ENCODE measurements around the gene ANXA2.

DNA sequence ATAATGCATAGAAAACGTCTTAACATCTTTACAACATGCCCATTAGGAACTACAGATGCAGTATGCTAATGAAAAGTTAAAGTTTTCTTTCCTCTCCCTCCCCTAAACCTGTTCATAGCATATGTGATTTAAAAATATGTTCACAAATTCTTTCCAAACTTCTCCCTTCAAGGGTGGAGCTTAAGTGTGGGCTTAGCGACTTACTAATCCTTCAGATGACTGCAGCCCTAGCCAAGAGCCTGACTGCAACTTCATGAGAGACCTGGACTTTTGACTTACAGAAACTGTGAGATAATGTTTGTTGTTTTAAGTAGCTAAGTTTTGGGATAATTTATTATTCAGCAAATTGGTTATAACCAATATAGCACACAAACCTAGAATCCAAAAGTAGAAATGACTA lies 22.0 kb upstream of the ANXA2 start:
- TF ChIP-seq, protein P1, sequence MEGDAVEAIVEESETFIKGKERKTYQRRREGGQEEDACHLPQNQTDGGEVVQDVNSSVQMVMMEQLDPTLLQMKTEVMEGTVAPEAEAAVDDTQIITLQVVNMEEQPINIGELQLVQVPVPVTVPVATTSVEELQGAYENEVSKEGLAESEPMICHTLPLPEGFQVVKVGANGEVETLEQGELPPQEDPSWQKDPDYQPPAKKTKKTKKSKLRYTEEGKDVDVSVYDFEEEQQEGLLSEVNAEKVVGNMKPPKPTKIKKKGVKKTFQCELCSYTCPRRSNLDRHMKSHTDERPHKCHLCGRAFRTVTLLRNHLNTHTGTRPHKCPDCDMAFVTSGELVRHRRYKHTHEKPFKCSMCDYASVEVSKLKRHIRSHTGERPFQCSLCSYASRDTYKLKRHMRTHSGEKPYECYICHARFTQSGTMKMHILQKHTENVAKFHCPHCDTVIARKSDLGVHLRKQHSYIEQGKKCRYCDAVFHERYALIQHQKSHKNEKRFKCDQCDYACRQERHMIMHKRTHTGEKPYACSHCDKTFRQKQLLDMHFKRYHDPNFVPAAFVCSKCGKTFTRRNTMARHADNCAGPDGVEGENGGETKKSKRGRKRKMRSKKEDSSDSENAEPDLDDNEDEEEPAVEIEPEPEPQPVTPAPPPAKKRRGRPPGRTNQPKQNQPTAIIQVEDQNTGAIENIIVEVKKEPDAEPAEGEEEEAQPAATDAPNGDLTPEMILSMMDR (IDR thresholded peaks at IDR 0.05; ENCODE audit: low read length): no peak
- TF ChIP-seq EZH2 (IDR thresholded peaks at IDR 0.05; ENCODE audit: borderline replicate concordance, low read length): no peak

Data from OCI-LY1 (cell line).